ENCODE results near the gene TOX2.

Gene TOX2

GRCh38 chr20:44083220-44083933, 168.7 kb downstream of the TOX2 start:
- H3K4me3 ChIP-seq (ENCODE audit: low read depth, low read length), result no peak overlapping the region
- no peak for TF ChIP-seq MAX (IDR thresholded peaks at IDR 0.05; ENCODE audit: low read depth, low read length)
- TF ChIP-seq POLR2A (IDR thresholded peaks at IDR 0.05; ENCODE audit: extremely low read depth, insufficient read length), result no peak
- no peak for TF ChIP-seq MYC (IDR thresholded peaks at IDR 0.05; ENCODE audit: low read depth, low read length)
- no peak for TF ChIP-seq CTCF (IDR thresholded peaks at IDR 0.05; ENCODE audit: low read depth, low read length)
- no peak for DNase-seq (ENCODE audit: low read depth)

GRCh38 chr20:44084439-44084838, 169.8 kb downstream of the TOX2 start:
- no peak overlapping the region for H3K4me3 ChIP-seq (ENCODE audit: low read depth, low read length)
- no peak for TF ChIP-seq CTCF (IDR thresholded peaks at IDR 0.05; ENCODE audit: low read depth, low read length)
- no peak for TF ChIP-seq MAX (IDR thresholded peaks at IDR 0.05; ENCODE audit: low read depth, low read length)
- TF ChIP-seq MYC (IDR thresholded peaks at IDR 0.05; ENCODE audit: low read depth, low read length), result no peak
- no peak for TF ChIP-seq POLR2A (IDR thresholded peaks at IDR 0.05; ENCODE audit: extremely low read depth, insufficient read length)
- DNase-seq (ENCODE audit: low read depth), result no peak

GRCh38 chr20:44084891-44085290, 170.2 kb downstream of the TOX2 start:
- H3K4me3 ChIP-seq (ENCODE audit: low read depth, low read length), result no peak overlapping the region
- TF ChIP-seq MAX (IDR thresholded peaks at IDR 0.05; ENCODE audit: low read depth, low read length), result no peak
- no peak for TF ChIP-seq MYC (IDR thresholded peaks at IDR 0.05; ENCODE audit: low read depth, low read length)
- TF ChIP-seq CTCF (IDR thresholded peaks at IDR 0.05; ENCODE audit: low read depth, low read length), result no peak
- no peak for TF ChIP-seq POLR2A (IDR thresholded peaks at IDR 0.05; ENCODE audit: extremely low read depth, insufficient read length)
- DNase-seq (ENCODE audit: low read depth), result no peak

GRCh38 chr20:44085616-44086434, 171.2 kb downstream of the TOX2 start:
- DNase-seq (ENCODE audit: low read depth), result no peak
- H3K4me3 ChIP-seq (ENCODE audit: low read depth, low read length), result no peak overlapping the region
- TF ChIP-seq POLR2A (IDR thresholded peaks at IDR 0.05; ENCODE audit: extremely low read depth, insufficient read length), result no peak
- TF ChIP-seq MAX (IDR thresholded peaks at IDR 0.05; ENCODE audit: low read depth, low read length), result no peak
- no peak for TF ChIP-seq MYC (IDR thresholded peaks at IDR 0.05; ENCODE audit: low read depth, low read length)
- TF ChIP-seq CTCF (IDR thresholded peaks at IDR 0.05; ENCODE audit: low read depth, low read length), result no peak

- no peak overlapping the region for H3K4me3 ChIP-seq (ENCODE audit: low read depth, low read length)
- no peak for TF ChIP-seq MAX (IDR thresholded peaks at IDR 0.05; ENCODE audit: low read depth, low read length)
- no peak for TF ChIP-seq POLR2A (IDR thresholded peaks at IDR 0.05; ENCODE audit: extremely low read depth, insufficient read length)
- DNase-seq (ENCODE audit: low read depth), result no peak
These were observed 172.6 kb downstream of the TOX2 start for GRCh38 chr20:44087051-44087856.
